H1 (cell line): ENCODE data around the gene TTL.

ENCODE experiments used
- EP300 ChIP-seq, 2 experiments: IDR thresholded peaks; 1 replicate in 1 of 2; 2 replicates in 1 of 2; pipeline ENCODE4 v1.6.1; 2011 to 2012; ENCODE audit warnings: low read depth in 2 of 2, low read length in 2 of 2, mild to moderate bottlenecking in 2 of 2, borderline replicate concordance in 1 of 2, inconsistent platforms in 1 of 2, moderate library complexity in 1 of 2
- JUND ChIP-seq: IDR thresholded peaks from 2 replicates; pipeline ENCODE4 v1.6.1; 2011; ENCODE audit warnings: mild to moderate bottlenecking, improper control_type of control experiment, low read length
- YY1 ChIP-seq: IDR thresholded peaks from 2 replicates; pipeline ENCODE4 v1.6.1; 2011; ENCODE audit warnings: low read depth, mild to moderate bottlenecking, low read length
- TF ChIP-seq, protein P1 (sequence below), 3 experiments: IDR thresholded peaks; 1 replicate in 2 of 3; 2 replicates in 1 of 3; pipeline versions ENCODE4 v1.5.1 to v1.6.1; 2011; ENCODE audit warnings: low read length in 3 of 3, mild to moderate bottlenecking in 3 of 3, inconsistent platforms in 2 of 3, low read depth in 1 of 3, moderate library complexity in 1 of 3; ENCODE audit not compliant: insufficient read depth in 1 of 3; ENCODE audit errors: control extremely low read depth in 1 of 3
- TF ChIP-seq, protein P2 (sequence below): IDR thresholded peaks from 2 replicates; pipeline ENCODE4 v1.6.1; 2012; ENCODE audit warnings: inconsistent platforms

DNA sequence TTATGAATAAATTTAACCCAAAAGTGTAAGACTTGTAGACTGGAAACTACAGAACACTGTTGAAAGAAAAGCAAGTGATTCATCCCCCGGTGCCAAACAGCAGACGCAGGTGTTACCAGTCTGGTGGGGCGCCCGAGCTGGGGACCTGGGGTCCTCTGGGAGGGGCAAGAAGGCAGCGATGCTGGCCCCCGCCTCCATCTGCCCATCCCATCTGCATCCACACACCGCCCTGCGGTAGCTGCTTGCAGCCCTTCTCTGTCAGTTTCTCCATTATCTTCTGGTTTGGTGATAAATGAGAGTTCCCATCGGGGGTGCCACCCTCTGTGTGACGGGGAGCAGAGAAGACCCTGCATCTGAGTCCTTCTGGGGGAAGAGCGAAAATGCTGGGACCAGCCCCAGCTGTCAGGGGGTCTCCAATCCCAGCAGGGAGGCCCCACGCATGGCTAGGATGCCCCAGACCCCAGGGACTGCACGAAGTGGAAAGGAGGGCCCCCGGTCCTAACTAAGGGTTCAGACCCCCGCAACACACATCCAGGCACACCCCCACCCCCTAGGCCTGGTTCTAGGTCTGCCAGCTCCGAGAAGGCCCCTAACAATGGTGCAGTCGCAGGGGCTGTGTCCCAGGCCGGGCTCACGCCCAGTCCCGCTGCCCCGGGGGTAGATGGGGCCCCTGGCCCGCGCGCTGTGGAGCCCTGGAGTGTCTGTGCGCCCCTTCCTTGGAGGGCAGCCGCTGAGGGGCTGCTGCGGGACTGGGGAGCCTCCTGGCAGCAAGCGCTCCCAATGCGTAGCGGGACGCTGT, 47.8 kb upstream of the TTL start:
- TF ChIP-seq JUND (no peak), EP300 (IDR thresholded peaks at IDR 0.05; ENCODE audit: borderline replicate concordance in 1 of 2, low read depth in 2 of 2, low read length in 2 of 2) (no peak), YY1 (no peak)
- TF ChIP-seq, protein P1, sequence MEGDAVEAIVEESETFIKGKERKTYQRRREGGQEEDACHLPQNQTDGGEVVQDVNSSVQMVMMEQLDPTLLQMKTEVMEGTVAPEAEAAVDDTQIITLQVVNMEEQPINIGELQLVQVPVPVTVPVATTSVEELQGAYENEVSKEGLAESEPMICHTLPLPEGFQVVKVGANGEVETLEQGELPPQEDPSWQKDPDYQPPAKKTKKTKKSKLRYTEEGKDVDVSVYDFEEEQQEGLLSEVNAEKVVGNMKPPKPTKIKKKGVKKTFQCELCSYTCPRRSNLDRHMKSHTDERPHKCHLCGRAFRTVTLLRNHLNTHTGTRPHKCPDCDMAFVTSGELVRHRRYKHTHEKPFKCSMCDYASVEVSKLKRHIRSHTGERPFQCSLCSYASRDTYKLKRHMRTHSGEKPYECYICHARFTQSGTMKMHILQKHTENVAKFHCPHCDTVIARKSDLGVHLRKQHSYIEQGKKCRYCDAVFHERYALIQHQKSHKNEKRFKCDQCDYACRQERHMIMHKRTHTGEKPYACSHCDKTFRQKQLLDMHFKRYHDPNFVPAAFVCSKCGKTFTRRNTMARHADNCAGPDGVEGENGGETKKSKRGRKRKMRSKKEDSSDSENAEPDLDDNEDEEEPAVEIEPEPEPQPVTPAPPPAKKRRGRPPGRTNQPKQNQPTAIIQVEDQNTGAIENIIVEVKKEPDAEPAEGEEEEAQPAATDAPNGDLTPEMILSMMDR (IDR thresholded peaks at IDR 0.05; ENCODE audit: control extremely low read depth in 1 of 3, insufficient read depth in 1 of 3, low read depth in 1 of 3, low read length in 3 of 3), result no peak
- TF ChIP-seq, protein P2, sequence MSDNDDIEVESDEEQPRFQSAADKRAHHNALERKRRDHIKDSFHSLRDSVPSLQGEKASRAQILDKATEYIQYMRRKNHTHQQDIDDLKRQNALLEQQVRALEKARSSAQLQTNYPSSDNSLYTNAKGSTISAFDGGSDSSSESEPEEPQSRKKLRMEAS, result no peak
